ENCODE results near the gene IGF2.
"Not testable (repeated sequence)": the region's sequence is repeated elsewhere in the genome, so short reads cannot be mapped to it uniquely, and the experiment has no call there.

IGF2 gene
- 0 reads per million in 2 donors for total RNA-seq

GRCh38 chr11:2139123-2139521 is at the start of gene IGF2:
IGF2 (minus strand) TSS chr11:2139389; CDS start chr11:2135523, 3,866 bp downstream.
- DNase-seq: no peak

- no peak for DNase-seq
Observed at GRCh38 chr11:2188745-2189144, 49.6 kb upstream of the IGF2 start.

GRCh38 chr11:2187280-2187707 is 48.1 kb upstream of the IGF2 start:
- no peak for DNase-seq

- DNase-seq: peak; percentile 14
Observed at GRCh38 chr11:2186669-2187279, 47.6 kb upstream of the IGF2 start.

- DNase-seq: no peak
Observed at GRCh38 chr11:2185324-2186085, 46.3 kb upstream of the IGF2 start.

- no peak for DNase-seq
Observed at GRCh38 chr11:2182692-2183474, 43.7 kb upstream of the IGF2 start.

GRCh38 chr11:2182075-2182474 is 42.9 kb upstream of the IGF2 start:
- no peak for DNase-seq

GRCh38 chr11:2180789-2181370 is 41.7 kb upstream of the IGF2 start:
- no peak for DNase-seq

- DNase-seq: no peak
Observed at GRCh38 chr11:2180347-2180746, 41.2 kb upstream of the IGF2 start.

- DNase-seq: no peak
Observed at GRCh38 chr11:2179516-2179915, 40.3 kb upstream of the IGF2 start.

- no peak for DNase-seq
Observed at GRCh38 chr11:2178906-2179494, 39.8 kb upstream of the IGF2 start.

GRCh38 chr11:2178055-2178773 is 39.0 kb upstream of the IGF2 start:
- DNase-seq: not testable (repeated sequence)

- no peak for DNase-seq
Observed at GRCh38 chr11:2177076-2177475, 37.9 kb upstream of the IGF2 start.

GRCh38 chr11:2176389-2176900 is 37.3 kb upstream of the IGF2 start:
- no peak for DNase-seq

GRCh38 chr11:2175659-2176058 is 36.5 kb upstream of the IGF2 start:
- no peak for DNase-seq

- DNase-seq: no peak
Observed at GRCh38 chr11:2174361-2174760, 35.2 kb upstream of the IGF2 start.

GRCh38 chr11:2173761-2174160 is 34.6 kb upstream of the IGF2 start:
- DNase-seq: no peak

- no peak for DNase-seq
Observed at GRCh38 chr11:2173150-2173693, 34.0 kb upstream of the IGF2 start.

GRCh38 chr11:2172676-2173075 is 33.5 kb upstream of the IGF2 start:
- DNase-seq: no peak

GRCh38 chr11:2171591-2172003 is 32.4 kb upstream of the IGF2 start, which contains the start of gene TH:
TH (minus strand) TSS chr11:2171815; CDS start chr11:2171786, 29 bp downstream.
- no peak for DNase-seq
